Esophagus muscularis mucosa (tissue), 4 donors: ENCODE results near the gene CDH1.

Experiments
- CTCF ChIP-seq, 3 experiments: fragments of 200-600 bp in 2 of 3; fragments of 450-650 bp in 1 of 3; sonication (generic) in 2 of 3; IDR thresholded peaks; one replicate each; pipeline ENCODE4 v1.5.1; 2017 to 2019; ENCODE audit warnings: antibody characterized with exemption in 3 of 3, mild to moderate bottlenecking in 2 of 3, moderate library complexity in 1 of 3
- EP300 ChIP-seq: sonication (generic); formaldehyde crosslinking; IDR thresholded peaks from one replicate; pipeline ENCODE4 v1.6.1; 2017; ENCODE audit warnings: antibody characterized with exemption
- POLR2A ChIP-seq: fragments of 450-650 bp; IDR thresholded peaks from one replicate; pipeline ENCODE4 v1.6.1; 2017; ENCODE audit warnings: antibody characterized with exemption, moderate library complexity, mild to moderate bottlenecking, low read depth
- POLR2AphosphoS5 ChIP-seq, 2 donors: sonication (generic); formaldehyde crosslinking; IDR thresholded peaks; one replicate each; pipeline ENCODE4 v1.6.1; 2017; ENCODE audit warnings: antibody characterized with exemption in 2 of 2

- TF ChIP-seq CTCF (IDR thresholded peaks at IDR 0.05): no peak
- TF ChIP-seq POLR2A: no peak
- no peak for TF ChIP-seq EP300
- TF ChIP-seq POLR2AphosphoS5 (IDR thresholded peaks at IDR 0.05): no peak
These were observed 56.3 kb downstream of the CDH1 start for GRCh38 chr16:68793401-68793857.
